ENCODE measurements around the gene CHAF1A. TPM values are rescaled to one million over a fixed set of nuclear protein-coding genes. Genes with fewer than 3 reads are reported as not detected.

Gene CHAF1A
- total and polyA plus RNA-seq, 5 experiments from 2014 or later = 1.7 to 10.9 (median 2.4) TPM

- H3K36me3 Mint-ChIP-seq = peaks cover 0 to 4% (median 0%) of the 10 kb centered on the region in 3 donors
- H3K27ac Mint-ChIP-seq = peak overlapping the region in 7 of 10 donors; percentile 40 to 85 (median 72)
- no peaks in the 10 kb centered on the region for H3K9me3 Mint-ChIP-seq
- ATAC-seq (no peak), DNase-seq (peak in 1 of 10 donors; percentile 17)
- H3K4me3 Mint-ChIP-seq = peak overlapping the region in 4 of 10 donors; percentile 19 to 52 (median 28)
- H3K4me1 Mint-ChIP-seq = peaks cover 29 to 79% (median 57%) of the 10 kb centered on the region in 4 donors
- no peaks in the 10 kb centered on the region for H3K27me3 Mint-ChIP-seq
- POLR2A ChIA-PET = interaction anchor here (1.2 to 1.8 kb wide), 3 partner anchors 15 to 96 kb away, joined by 4 read pairs; partner anchors contain the start of gene SH3GL1
Observed at GRCh38 chr19:4375164-4376027, 27.0 kb upstream of the CHAF1A start.

DNA sequence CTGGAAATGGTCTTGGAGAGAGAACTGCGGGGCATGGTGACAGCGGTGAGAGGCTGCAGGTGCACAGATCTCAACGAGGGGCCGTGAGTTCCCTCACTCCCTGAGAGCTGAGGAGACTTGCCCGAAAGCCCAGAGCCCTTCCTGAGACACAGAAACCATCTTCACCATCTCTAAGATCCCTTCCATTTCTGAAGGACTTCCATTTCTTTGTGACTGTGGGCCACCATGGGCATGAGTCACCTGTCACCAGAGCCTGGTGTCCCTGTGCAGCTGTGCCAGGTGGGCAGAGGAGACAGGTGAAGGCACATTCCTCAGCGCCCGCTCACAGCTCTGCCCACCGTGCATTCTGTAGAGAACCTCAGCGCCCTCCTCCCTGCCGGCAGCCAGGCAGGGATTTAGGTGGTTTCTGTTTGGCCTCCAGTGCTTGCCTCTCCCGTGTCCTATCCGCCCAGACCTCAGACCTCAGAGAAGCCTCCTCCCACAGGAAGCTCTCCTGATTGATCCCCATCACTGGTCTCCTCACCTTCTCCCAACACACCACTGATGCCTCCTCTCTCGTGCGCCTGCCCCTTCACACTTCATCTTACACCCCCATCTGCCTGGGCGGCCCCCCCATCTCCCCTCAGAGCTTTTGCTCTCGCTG, 26.3 kb upstream of the CHAF1A start:
- DNase-seq = no peak
- Mint-ChIP-seq H3K4me1 (peaks cover 32 to 79% (median 61%) of the 10 kb centered on the region in 4 donors), H3K9me3 (no peaks in the 10 kb centered on the region), H3K4me3 (peak overlapping the region in 7 of 10 donors; percentile 4 to 52 (median 28)), H3K36me3 (peaks cover 0 to 4% (median 0%) of the 10 kb centered on the region in 3 donors), H3K27me3 (no peaks in the 10 kb centered on the region), H3K27ac (peak overlapping the region; percentile 65 to 88 (median 78))
- no peak for ATAC-seq
- POLR2A ChIA-PET = interaction anchor here (1.4 kb wide), 1 partner anchor 15 kb away, joined by 4 read pairs; no protein-coding TSS in a partner anchor

DNA sequence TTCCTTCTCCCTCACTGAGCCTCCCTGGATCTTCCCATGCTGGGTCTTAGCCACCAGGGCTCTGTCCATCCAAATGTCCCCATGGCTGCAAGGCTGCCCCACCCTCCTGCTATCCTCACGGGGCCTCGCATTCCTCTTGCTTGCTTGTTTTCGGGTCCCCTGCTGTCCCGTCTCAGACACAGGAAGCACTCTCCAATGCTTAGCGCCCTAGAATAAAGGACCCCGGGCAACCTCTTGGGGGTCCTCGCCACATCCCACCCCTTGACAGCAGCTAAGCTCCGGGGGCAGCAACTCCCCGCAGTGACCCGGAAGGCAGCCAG, 25.8 kb upstream of the CHAF1A start:
- peak overlapping the region; percentile 62 to 88 (median 78) for H3K27ac Mint-ChIP-seq
- no peaks in the 10 kb centered on the region for H3K9me3 Mint-ChIP-seq
- POLR2A ChIA-PET = no interaction called here
- H3K27me3 Mint-ChIP-seq = no peaks in the 10 kb centered on the region
- DNase-seq (no peak), ATAC-seq (no peak)
- H3K4me1 Mint-ChIP-seq = peaks cover 34 to 78% (median 63%) of the 10 kb centered on the region in 4 donors
- peak overlapping the region in 3 of 10 donors; percentile 4 to 38 (median 32) for H3K4me3 Mint-ChIP-seq
- H3K36me3 Mint-ChIP-seq = peaks cover 0 to 4% (median 0%) of the 10 kb centered on the region in 3 donors

GRCh38 chr19:4376991-4377781, 25.3 kb upstream of the CHAF1A start:
- ATAC-seq (no peak), DNase-seq (no peak)
- H3K27me3 Mint-ChIP-seq = no peaks in the 10 kb centered on the region
- H3K4me1 Mint-ChIP-seq = peaks cover 38 to 76% (median 65%) of the 10 kb centered on the region in 4 donors
- no peaks in the 10 kb centered on the region for H3K9me3 Mint-ChIP-seq
- peak overlapping the region; percentile 47 to 88 (median 74) for H3K27ac Mint-ChIP-seq
- H3K4me3 Mint-ChIP-seq = peak overlapping the region in 2 of 10 donors; percentile 4 to 38
- POLR2A ChIA-PET = no interaction called here
- peaks cover 0 to 4% (median 0%) of the 10 kb centered on the region in 3 donors for H3K36me3 Mint-ChIP-seq

DNA sequence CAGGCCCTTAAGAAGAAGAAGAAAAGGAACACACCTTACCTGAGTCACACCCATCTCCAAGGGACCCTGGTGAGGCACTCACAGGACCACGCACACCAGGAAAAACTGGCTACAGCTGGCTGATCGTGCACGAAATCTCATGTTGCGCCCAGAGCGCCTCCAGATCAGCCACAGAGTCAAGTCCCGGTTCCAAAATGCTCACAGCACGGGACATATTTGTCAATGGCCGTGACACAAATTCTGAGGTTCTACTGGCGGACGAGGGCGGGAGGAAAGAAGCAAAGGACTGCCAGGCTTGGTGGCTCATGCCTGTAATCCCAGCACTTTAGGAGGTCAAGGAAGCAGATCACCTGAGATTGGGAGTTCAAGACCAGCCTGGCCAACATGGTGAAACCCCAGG, 23.6 kb upstream of the CHAF1A start:
- H3K4me3 Mint-ChIP-seq = peak overlapping the region; percentile 42 to 94 (median 84)
- peak overlapping the region; percentile 14 to 99 (median 94) for H3K27ac Mint-ChIP-seq
- peaks cover 0 to 6% (median 0%) of the 10 kb centered on the region in 3 donors for H3K36me3 Mint-ChIP-seq
- no peaks in the 10 kb centered on the region for H3K27me3 Mint-ChIP-seq
- no peaks in the 10 kb centered on the region for H3K9me3 Mint-ChIP-seq
- POLR2A ChIA-PET = interaction anchor here (3.6 kb wide), 1 partner anchor 8 kb away, joined by 17 read pairs; no protein-coding TSS in a partner anchor
- ATAC-seq (no peak), DNase-seq (no peak)
- H3K4me1 Mint-ChIP-seq = peaks cover 36 to 69% (median 59%) of the 10 kb centered on the region in 4 donors

GRCh38 chr19:4379383-4380253, 22.8 kb upstream of the CHAF1A start:
- Mint-ChIP-seq H3K36me3 (peaks cover 0 to 4% (median 0%) of the 10 kb centered on the region in 3 donors), H3K9me3 (no peaks in the 10 kb centered on the region), H3K27ac (peak overlapping the region; percentile 91 to 99 (median 95)), H3K4me1 (peaks cover 34 to 68% (median 55%) of the 10 kb centered on the region in 4 donors), H3K27me3 (no peaks in the 10 kb centered on the region), H3K4me3 (peak overlapping the region; percentile 70 to 94 (median 84))
- POLR2A ChIA-PET = interaction anchor here (0.6 to 3.6 kb wide), 4 partner anchors 9 to 611 kb away, joined by 3 to 17 read pairs (median 4); partner anchors contain the start of gene CHAF1A
- peak; percentile 54 to 57 for ATAC-seq
- peak in 7 of 10 donors; percentile 19 to 51 (median 41) for DNase-seq

GRCh38 chr19:4380254-4380727, 22.1 kb upstream of the CHAF1A start:
- Mint-ChIP-seq H3K4me3 (peak overlapping the region; percentile 70 to 94 (median 84)), H3K4me1 (peaks cover 34 to 71% (median 54%) of the 10 kb centered on the region in 4 donors), H3K27ac (peak overlapping the region; percentile 91 to 99 (median 94)), H3K9me3 (no peaks in the 10 kb centered on the region), H3K36me3 (peaks cover 0 to 4% (median 0%) of the 10 kb centered on the region in 3 donors), H3K27me3 (no peaks in the 10 kb centered on the region)
- POLR2A ChIA-PET = interaction anchor here (0.9 to 3.6 kb wide), 3 partner anchors 10 to 22 kb away, joined by 4 to 17 read pairs (median 4); partner anchors contain the start of gene CHAF1A
- DNase-seq = peak; percentile 33 to 81 (median 58)
- ATAC-seq = peak; percentile 81 to 88

GRCh38 chr19:4385291-4386040, 17.0 kb upstream of the CHAF1A start:
- peak overlapping the region in 1 of 10 donors; percentile 72 for H3K27ac Mint-ChIP-seq
- H3K9me3 Mint-ChIP-seq = no peaks in the 10 kb centered on the region
- H3K27me3 Mint-ChIP-seq = no peaks in the 10 kb centered on the region
- H3K4me3 Mint-ChIP-seq = no peak overlapping the region
- H3K36me3 Mint-ChIP-seq = peaks cover 0 to 25% (median 0%) of the 10 kb centered on the region in 3 donors
- POLR2A ChIA-PET = interaction anchor here (0.6 kb wide), 1 partner anchor 95 kb away, joined by 3 read pairs; no protein-coding TSS in a partner anchor
- peaks cover 19 to 51% (median 29%) of the 10 kb centered on the region in 4 donors for H3K4me1 Mint-ChIP-seq
- no peak for ATAC-seq
- no peak for DNase-seq

- Mint-ChIP-seq H3K4me3 (no peak overlapping the region), H3K36me3 (peaks cover 0 to 28% (median 0%) of the 10 kb centered on the region in 3 donors), H3K27me3 (no peaks in the 10 kb centered on the region), H3K27ac (peak overlapping the region in 2 of 10 donors; percentile 38 to 75), H3K4me1 (peaks cover 15 to 51% (median 28%) of the 10 kb centered on the region in 4 donors), H3K9me3 (no peaks in the 10 kb centered on the region)
- ATAC-seq (no peak), DNase-seq (no peak)
- POLR2A ChIA-PET = interaction anchor here (0.6 kb wide), 1 partner anchor 95 kb away, joined by 3 read pairs; no protein-coding TSS in a partner anchor
Observed at GRCh38 chr19:4386041-4386782, 16.2 kb upstream of the CHAF1A start.
